Upper lobe of right lung (tissue), 1 donor: Measurements from ENCODE around the gene CNRIP1. TPM values are rescaled to one million over a fixed set of nuclear protein-coding genes. Genes with fewer than 3 reads are reported as not detected.

Source experiments
- ATAC-seq: fragments of 200-7000 bp; cut with Tn5 transposase; one replicate; pipeline ENCODE4 v1.9.1; 2020; ENCODE audit warnings: mild to moderate bottlenecking, moderate library complexity
- DNase-seq: peaks from one replicate; pipeline ENCODE4 v3.0.0-alpha.2; 2020
- H3K27ac ChIP-seq: fragments of 200-600 bp; one replicate; pipeline ENCODE4 v1.8.0; 2022
- H3K27me3 ChIP-seq: fragments of 200-600 bp; one replicate; pipeline ENCODE4 v1.8.0; 2022; ENCODE audit warnings: mild to moderate bottlenecking
- H3K36me3 ChIP-seq: fragments of 200-600 bp; one replicate; pipeline ENCODE4 v1.8.0; 2022
- H3K4me1 ChIP-seq: fragments of 200-600 bp; one replicate; pipeline ENCODE4 v1.8.0; 2022
- H3K4me3 ChIP-seq: fragments of 200-600 bp; one replicate; pipeline ENCODE4 v1.8.0; 2022; ENCODE audit warnings: mild to moderate bottlenecking
- H3K9me3 ChIP-seq: fragments of 200-600 bp; one replicate; pipeline ENCODE4 v1.8.0; 2022
- CTCF ChIP-seq: fragments of 200-600 bp; IDR thresholded peaks from one replicate; pipeline ENCODE4 v1.8.0; 2022; ENCODE audit warnings: antibody characterized with exemption
- intact Hi-C: fragments of 100-400 bp; cut with DNase I; formaldehyde crosslinking; loops from one replicate; pipeline ENCODE4 v1.11.0; 2022
- total RNA-seq: library from RNA; stranded (reverse); fragmentation: NEBNext Ultra II Directional; extraction: Animal tissue kit (Norgen Biotek cat#: 25700); gene quantifications from one replicate; pipeline ENCODE4 v1.2.1, GENCODE V29; 2021
- donor health status: DM: no; HTN: yes; CAD: no; lungs with severe emphysema.

The CNRIP1 gene
- total RNA-seq, 1 donor from 2014 or later: 23.8 TPM

GRCh38 chr2:68253219-68254068, 66.3 kb downstream of the CNRIP1 start:
- Histone ChIP-seq H3K27ac (peak overlapping the region; percentile 97), H3K36me3 (no peaks in the 10 kb centered on the region), H3K4me1 (peaks cover 36% of the 10 kb centered on the region), H3K9me3 (no peaks in the 10 kb centered on the region), H3K27me3 (no peaks in the 10 kb centered on the region), H3K4me3 (peak overlapping the region; percentile 89)
- TF ChIP-seq CTCF: no peak
- no peak for DNase-seq
- intact Hi-C loops: no loop called here
- no peak for ATAC-seq

GRCh38 chr2:68252400-68253218, 67.1 kb downstream of the CNRIP1 start, which contains the start of gene PPP3R1:
PPP3R1 (minus strand) TSS chr2:68252532; CDS start chr2:68252127, 405 bp downstream.
- DNase-seq (peak; percentile 98), ATAC-seq (peak; percentile 97)
- H3K9me3 ChIP-seq: no peaks in the 10 kb centered on the region
- H3K36me3 ChIP-seq: no peaks in the 10 kb centered on the region
- no peaks in the 10 kb centered on the region for H3K27me3 ChIP-seq
- peaks cover 43% of the 10 kb centered on the region for H3K4me1 ChIP-seq
- peak within 1 kb of the TSS; percentile 97 for H3K27ac ChIP-seq
- peak within 1 kb of the TSS; percentile 89 for H3K4me3 ChIP-seq
- no peak for TF ChIP-seq CTCF
- intact Hi-C loops: no loop called here

GRCh38 chr2:68251855-68252399, 67.8 kb downstream of the CNRIP1 start:
- ATAC-seq (peak; percentile 1), DNase-seq (peak; percentile 75)
- H3K9me3 ChIP-seq: no peaks in the 10 kb centered on the region
- no peaks in the 10 kb centered on the region for H3K27me3 ChIP-seq
- intact Hi-C loops: no loop called here
- H3K27ac ChIP-seq: peak overlapping the region; percentile 97
- H3K4me3 ChIP-seq: peak overlapping the region; percentile 89
- no peaks in the 10 kb centered on the region for H3K36me3 ChIP-seq
- TF ChIP-seq CTCF: no peak
- peaks cover 50% of the 10 kb centered on the region for H3K4me1 ChIP-seq

- no peaks in the 10 kb centered on the region for H3K27me3 ChIP-seq
Observed at GRCh38 chr2:68251187-68251854, 68.4 kb downstream of the CNRIP1 start.

More at GRCh38 chr2:68251187-68251854, 68.4 kb downstream of the CNRIP1 start:
- TF ChIP-seq CTCF: peak; percentile 65
- peak; percentile 69 for ATAC-seq
- no peaks in the 10 kb centered on the region for H3K36me3 ChIP-seq
- H3K9me3 ChIP-seq: no peaks in the 10 kb centered on the region
- peak overlapping the region; percentile 89 for H3K4me3 ChIP-seq
- intact Hi-C loops: no loop called here
- peak overlapping the region; percentile 97 for H3K27ac ChIP-seq
- peaks cover 54% of the 10 kb centered on the region for H3K4me1 ChIP-seq
- peak; percentile 79 for DNase-seq
